ENCODE measurements around the gene DDX5. TPM values are rescaled to one million over a fixed set of nuclear protein-coding genes. Genes with fewer than 3 reads are reported as not detected.

The DDX5 gene
- polyA plus RNA-seq, 2 of the 4 experiments (the other 2 are of a cell fraction), result 841 to 1,011 TPM

DNA sequence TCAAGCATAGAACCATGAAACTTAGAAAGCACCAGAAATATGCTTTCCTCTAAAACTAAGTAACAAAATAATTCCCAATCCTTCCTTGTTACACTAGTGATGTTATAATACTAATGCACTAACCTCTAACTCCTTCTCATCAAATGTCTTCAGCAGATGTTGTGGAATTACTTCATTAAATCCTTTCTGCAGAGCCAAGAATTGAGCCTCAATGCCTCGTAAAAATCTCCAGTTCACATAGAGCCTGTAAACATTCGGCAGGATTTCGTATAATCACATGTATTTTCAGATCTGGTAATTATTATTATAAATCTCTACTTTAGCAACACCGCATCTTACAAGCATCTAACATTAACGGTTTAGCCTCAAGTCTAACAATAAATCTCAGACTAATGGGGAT lies 45.4 kb upstream of the DDX5 start:
- DNase-seq (ENCODE audit: low read depth in 1 of 2, low spot score in 1 of 2) (no peak), FAIRE-seq (no peak), ATAC-seq (no peak)
- H3K27ac ChIP-seq, result no peak overlapping the region
- H3K4me2 ChIP-seq, result no peak overlapping the region
- no peak overlapping the region for H3K4me3 ChIP-seq
- CTCF ChIA-PET, result no interaction called here
- 94% methylated on average over 5 of the region's 5 CpGs for WGBS (ENCODE audit: missing lambda C conversion rate)
- no peaks in the 10 kb centered on the region for H3K4me1 ChIP-seq
- H3K9me3 ChIP-seq, result no peaks in the 10 kb centered on the region
- TF ChIP-seq JUNB (IDR thresholded peaks at IDR 0.05) (no peak), KDM5A (IDR thresholded peaks at IDR 0.05) (no peak), NFE2L2 (conservative IDR thresholded peaks at IDR 0.05; ENCODE audit: low read length) (no peak), ZC3H11A (IDR thresholded peaks at IDR 0.05) (no peak), PHF8 (IDR thresholded peaks at IDR 0.05; ENCODE audit: borderline replicate concordance, low read depth) (no peak), SMC3 (IDR thresholded peaks at IDR 0.05) (no peak), NR3C1 (IDR thresholded peaks at IDR 0.05) (no peak), RNF2 (IDR thresholded peaks at IDR 0.05; ENCODE audit: borderline replicate concordance, low read depth) (no peak), MAFK (IDR thresholded peaks at IDR 0.05; ENCODE audit: partially characterized antibody) (no peak), HOXB13 (CRISPR knock-in tag; IDR thresholded peaks at IDR 0.05; ENCODE audit: low read depth) (no peak), CEBPB (IDR thresholded peaks at IDR 0.05) (no peak), RFX5 (IDR thresholded peaks at IDR 0.05) (no peak), NPAS2 (CRISPR knock-in tag; IDR thresholded peaks at IDR 0.05; ENCODE audit: borderline replicate concordance) (no peak), HDAC2 (IDR thresholded peaks at IDR 0.05) (no peak), TFCP2L1 (CRISPR knock-in tag; IDR thresholded peaks at IDR 0.05) (no peak), FOSB (CRISPR knock-in tag; IDR thresholded peaks at IDR 0.05) (no peak)
- TF ChIP-seq, protein P1, sequence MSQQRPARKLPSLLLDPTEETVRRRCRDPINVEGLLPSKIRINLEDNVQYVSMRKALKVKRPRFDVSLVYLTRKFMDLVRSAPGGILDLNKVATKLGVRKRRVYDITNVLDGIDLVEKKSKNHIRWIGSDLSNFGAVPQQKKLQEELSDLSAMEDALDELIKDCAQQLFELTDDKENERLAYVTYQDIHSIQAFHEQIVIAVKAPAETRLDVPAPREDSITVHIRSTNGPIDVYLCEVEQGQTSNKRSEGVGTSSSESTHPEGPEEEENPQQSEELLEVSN (IDR thresholded peaks at IDR 0.05; ENCODE audit: borderline replicate concordance, low read depth), result no peak
- TF ChIP-seq, protein P2, sequence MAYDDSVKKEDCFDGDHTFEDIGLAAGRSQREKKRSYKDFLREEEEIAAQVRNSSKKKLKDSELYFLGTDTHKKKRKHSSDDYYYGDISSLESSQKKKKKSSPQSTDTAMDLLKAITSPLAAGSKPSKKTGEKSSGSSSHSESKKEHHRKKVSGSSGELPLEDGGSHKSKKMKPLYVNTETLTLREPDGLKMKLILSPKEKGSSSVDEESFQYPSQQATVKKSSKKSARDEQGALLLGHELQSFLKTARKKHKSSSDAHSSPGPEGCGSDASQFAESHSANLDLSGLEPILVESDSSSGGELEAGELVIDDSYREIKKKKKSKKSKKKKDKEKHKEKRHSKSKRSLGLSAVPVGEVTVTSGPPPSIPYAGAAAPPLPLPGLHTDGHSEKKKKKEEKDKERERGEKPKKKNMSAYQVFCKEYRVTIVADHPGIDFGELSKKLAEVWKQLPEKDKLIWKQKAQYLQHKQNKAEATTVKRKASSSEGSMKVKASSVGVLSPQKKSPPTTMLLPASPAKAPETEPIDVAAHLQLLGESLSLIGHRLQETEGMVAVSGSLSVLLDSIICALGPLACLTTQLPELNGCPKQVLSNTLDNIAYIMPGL (CRISPR knock-in tag; IDR thresholded peaks at IDR 0.05; ENCODE audit: borderline replicate concordance), result no peak
- TF ChIP-seq, protein P3, sequence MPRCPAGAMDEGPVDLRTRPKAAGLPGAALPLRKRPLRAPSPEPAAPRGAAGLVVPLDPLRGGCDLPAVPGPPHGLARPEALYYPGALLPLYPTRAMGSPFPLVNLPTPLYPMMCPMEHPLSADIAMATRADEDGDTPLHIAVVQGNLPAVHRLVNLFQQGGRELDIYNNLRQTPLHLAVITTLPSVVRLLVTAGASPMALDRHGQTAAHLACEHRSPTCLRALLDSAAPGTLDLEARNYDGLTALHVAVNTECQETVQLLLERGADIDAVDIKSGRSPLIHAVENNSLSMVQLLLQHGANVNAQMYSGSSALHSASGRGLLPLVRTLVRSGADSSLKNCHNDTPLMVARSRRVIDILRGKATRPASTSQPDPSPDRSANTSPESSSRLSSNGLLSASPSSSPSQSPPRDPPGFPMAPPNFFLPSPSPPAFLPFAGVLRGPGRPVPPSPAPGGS (IDR thresholded peaks at IDR 0.05), result no peak
- TF ChIP-seq, protein P4, sequence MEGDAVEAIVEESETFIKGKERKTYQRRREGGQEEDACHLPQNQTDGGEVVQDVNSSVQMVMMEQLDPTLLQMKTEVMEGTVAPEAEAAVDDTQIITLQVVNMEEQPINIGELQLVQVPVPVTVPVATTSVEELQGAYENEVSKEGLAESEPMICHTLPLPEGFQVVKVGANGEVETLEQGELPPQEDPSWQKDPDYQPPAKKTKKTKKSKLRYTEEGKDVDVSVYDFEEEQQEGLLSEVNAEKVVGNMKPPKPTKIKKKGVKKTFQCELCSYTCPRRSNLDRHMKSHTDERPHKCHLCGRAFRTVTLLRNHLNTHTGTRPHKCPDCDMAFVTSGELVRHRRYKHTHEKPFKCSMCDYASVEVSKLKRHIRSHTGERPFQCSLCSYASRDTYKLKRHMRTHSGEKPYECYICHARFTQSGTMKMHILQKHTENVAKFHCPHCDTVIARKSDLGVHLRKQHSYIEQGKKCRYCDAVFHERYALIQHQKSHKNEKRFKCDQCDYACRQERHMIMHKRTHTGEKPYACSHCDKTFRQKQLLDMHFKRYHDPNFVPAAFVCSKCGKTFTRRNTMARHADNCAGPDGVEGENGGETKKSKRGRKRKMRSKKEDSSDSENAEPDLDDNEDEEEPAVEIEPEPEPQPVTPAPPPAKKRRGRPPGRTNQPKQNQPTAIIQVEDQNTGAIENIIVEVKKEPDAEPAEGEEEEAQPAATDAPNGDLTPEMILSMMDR (IDR thresholded peaks at IDR 0.05), result no peak
- POLR2A ChIA-PET, result no interaction called here

DNA sequence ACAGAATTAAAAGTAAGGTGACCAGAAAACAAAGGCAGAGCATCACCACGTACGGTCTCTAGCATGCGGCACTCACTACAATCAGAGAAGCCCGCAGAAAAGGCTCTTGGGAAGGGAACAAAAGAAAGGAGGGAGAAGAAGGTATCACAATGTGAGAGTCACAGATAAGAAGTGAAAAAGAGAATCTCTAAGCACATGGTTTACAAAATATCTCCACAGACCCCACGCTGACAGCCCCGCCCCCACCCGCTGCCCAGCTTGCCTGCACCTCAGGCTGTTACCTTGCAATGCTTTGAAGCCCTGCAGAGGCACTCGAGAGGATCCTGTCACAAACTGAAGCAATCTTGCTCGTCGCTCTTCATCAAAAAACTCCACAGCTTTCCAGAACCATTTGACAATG lies 41.2 kb upstream of the DDX5 start:
- no peaks in the 10 kb centered on the region for H3K9me3 ChIP-seq
- DNase-seq (ENCODE audit: low read depth in 1 of 2, low spot score in 1 of 2), result no peak
- ChIA-PET CTCF (interaction anchor here (0.7 to 2.1 kb wide), 11 partner anchors 10 to 190 kb away, joined by 3 to 11 read pairs (median 4); no protein-coding TSS in a partner anchor), POLR2A (interaction anchor here (0.7 kb wide), 1 partner anchor 192 kb away, joined by 3 read pairs; no protein-coding TSS in a partner anchor)
- 0 out of 6 replicates have a peak, but pooled peaks of 1 of the 2 experiments have one; percentile 32 for ATAC-seq
- no peaks in the 10 kb centered on the region for H3K4me1 ChIP-seq
- no peak overlapping the region for H3K27ac ChIP-seq
- no peak overlapping the region for H3K4me3 ChIP-seq
- 89% methylated on average over 10 of the region's 10 CpGs for WGBS (ENCODE audit: missing lambda C conversion rate)
- FAIRE-seq, result no peak
- H3K4me2 ChIP-seq, result no peak overlapping the region
- no peak for TF ChIP-seq EHMT2 (IDR thresholded peaks at IDR 0.05; ENCODE audit: low read depth)
- no peak for TF ChIP-seq RARB (CRISPR knock-in tag; IDR thresholded peaks at IDR 0.05)
- TF ChIP-seq, protein P5, sequence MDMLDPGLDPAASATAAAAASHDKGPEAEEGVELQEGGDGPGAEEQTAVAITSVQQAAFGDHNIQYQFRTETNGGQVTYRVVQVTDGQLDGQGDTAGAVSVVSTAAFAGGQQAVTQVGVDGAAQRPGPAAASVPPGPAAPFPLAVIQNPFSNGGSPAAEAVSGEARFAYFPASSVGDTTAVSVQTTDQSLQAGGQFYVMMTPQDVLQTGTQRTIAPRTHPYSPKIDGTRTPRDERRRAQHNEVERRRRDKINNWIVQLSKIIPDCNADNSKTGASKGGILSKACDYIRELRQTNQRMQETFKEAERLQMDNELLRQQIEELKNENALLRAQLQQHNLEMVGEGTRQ (IDR thresholded peaks at IDR 0.05), result no peak
- no peak for TF ChIP-seq CEBPB (IDR thresholded peaks at IDR 0.05)
- TF ChIP-seq EHF (CRISPR knock-in tag; IDR thresholded peaks at IDR 0.05), result no peak
- TF ChIP-seq, protein P3 (IDR thresholded peaks at IDR 0.05), result no peak
- no peak for TF ChIP-seq FOSL2 (IDR thresholded peaks at IDR 0.05)
- TF ChIP-seq FOSL2 (CRISPR knock-in tag; IDR thresholded peaks at IDR 0.05), result no peak
- no peak for TF ChIP-seq FOXS1 (CRISPR knock-in tag; IDR thresholded peaks at IDR 0.05)
- no peak for TF ChIP-seq ZSCAN20 (CRISPR knock-in tag; IDR thresholded peaks at IDR 0.05)
- TF ChIP-seq, protein P4 (IDR thresholded peaks at IDR 0.05), result no peak
- no peak for TF ChIP-seq MYC (IDR thresholded peaks at IDR 0.05; ENCODE audit: borderline replicate concordance, low read length)
- TF ChIP-seq HDAC2 (IDR thresholded peaks at IDR 0.05), result no peak

Data from A549 (cell line).